Neural progenitor cell (in vitro differentiated cells): Measurements from ENCODE around the gene ANO2. TPM values are rescaled to one million over a fixed set of nuclear protein-coding genes. Genes with fewer than 3 reads are reported as not detected.

Experiments used
- DNase-seq: peaks from one replicate; pipeline ENCODE4 v3.0.0-alpha.2; 2016; ENCODE audit warnings: low spot score
- H2AFZ ChIP-seq: fragments of 200-600 bp; sonication (generic); replicated peaks from 2 replicates; pipeline ENCODE4 v1.6.1; 2016; ENCODE audit warnings: antibody characterized with exemption
- H3F3A ChIP-seq: fragments of 200-600 bp; sonication (generic); 2 replicates; pipeline ENCODE4 v1.6.1; 2016; ENCODE audit warnings: antibody characterized with exemption, low read depth
- H3K27ac ChIP-seq: fragments of 200-600 bp; sonication (generic); 2 replicates; pipeline ENCODE4 v1.5.1; 2016; ENCODE audit warnings: mild to moderate bottlenecking
- H3K27me3 ChIP-seq: fragments of 200-600 bp; sonication (generic); 2 replicates; pipeline ENCODE4 v1.6.1; 2016; ENCODE audit warnings: mild to moderate bottlenecking, moderate library complexity
- H3K36me3 ChIP-seq: fragments of 200-600 bp; sonication (generic); 2 replicates; pipeline ENCODE4 v1.5.1; 2016
- H3K4me1 ChIP-seq: fragments of 200-600 bp; sonication (generic); 2 replicates; pipeline ENCODE4 v1.6.1; 2016; ENCODE audit warnings: mixed run types
- H3K4me2 ChIP-seq: fragments of 200-600 bp; sonication (generic); 2 replicates; pipeline ENCODE4 v1.6.1; 2016
- H3K4me3 ChIP-seq: fragments of 200-600 bp; sonication (generic); 2 replicates; pipeline ENCODE4 v1.5.1; 2016
- H3K79me2 ChIP-seq: fragments of 200-600 bp; sonication (generic); 2 replicates; pipeline ENCODE4 v1.6.1; 2016; ENCODE audit warnings: low read depth
- H3K9ac ChIP-seq: fragments of 200-600 bp; sonication (generic); 2 replicates; pipeline ENCODE4 v1.6.1; 2016
- H3K9me3 ChIP-seq: fragments of 200-600 bp; sonication (generic); 2 replicates; pipeline ENCODE4 v1.5.1; 2016; ENCODE audit warnings: low read depth
- H4K20me1 ChIP-seq: fragments of 200-600 bp; sonication (generic); 2 replicates; pipeline ENCODE4 v1.6.1; 2016; ENCODE audit warnings: low read depth
- H3K27ac Mint-ChIP-seq: 3 replicates; pipeline ENCODE4 v1.8.0; 2021; ENCODE audit warnings: mixed read lengths
- H3K27me3 Mint-ChIP-seq: 2 replicates; pipeline ENCODE4 v1.8.0; 2022; ENCODE audit warnings: low read depth, mild to moderate bottlenecking, inconsistent platforms, moderate library complexity, mixed read lengths; ENCODE audit not compliant: insufficient read depth
- H3K36me3 Mint-ChIP-seq: 3 replicates; pipeline ENCODE4 v1.8.0; 2021; ENCODE audit warnings: mixed read lengths
- H3K4me1 Mint-ChIP-seq: 3 replicates; pipeline ENCODE4 v1.8.0; 2021; ENCODE audit warnings: mixed read lengths
- H3K4me3 Mint-ChIP-seq: 3 replicates; pipeline ENCODE4 v1.8.0; 2021; ENCODE audit warnings: mild to moderate bottlenecking, moderate library complexity, mixed read lengths
- H3K9me3 Mint-ChIP-seq: 3 replicates; pipeline ENCODE4 v1.8.0; 2020; ENCODE audit warnings: mixed read lengths
- EZH2 ChIP-seq: fragments of 200-600 bp; sonication (generic); IDR thresholded peaks from 2 replicates; pipeline ENCODE4 v1.6.1; 2017; ENCODE audit warnings: antibody characterized with exemption, mild to moderate bottlenecking, moderate library complexity
- EZH2phosphoT487 ChIP-seq: fragments of 200-600 bp; sonication (generic); IDR thresholded peaks from 2 replicates; pipeline ENCODE4 v1.6.1; 2017; ENCODE audit warnings: antibody characterized with exemption
- total RNA-seq: library from RNA; depleted of rRNA; stranded (reverse); fragments of >200 nt; gene quantifications from 2 replicates; pipeline ENCODE4 v1.2.3, GENCODE V29; 2015; ENCODE audit warnings: low replicate concordance
- TF ChIP-seq, protein P1 (sequence below): fragments of 200-600 bp; sonication (generic); IDR thresholded peaks from 2 replicates; pipeline ENCODE4 v1.5.1; 2017; ENCODE audit warnings: antibody characterized with exemption, mild to moderate bottlenecking

The ANO2 gene
- total RNA-seq, 1 donor from 2014 or later: 4.8 TPM

- no peaks in the 10 kb centered on the region for H3K27me3 Mint-ChIP-seq
- H3K36me3 ChIP-seq: no peaks in the 10 kb centered on the region
- peaks cover 34% of the 10 kb centered on the region for H3K4me1 Mint-ChIP-seq
- H3K9ac ChIP-seq: no peak overlapping the region
- H3K36me3 Mint-ChIP-seq: no peaks in the 10 kb centered on the region
- peak overlapping the region; percentile 73 for H3K4me2 ChIP-seq
- H3F3A ChIP-seq: peaks cover 14% of the 10 kb centered on the region
- H3K4me3 ChIP-seq: peak overlapping the region; percentile 25
- TF ChIP-seq, protein P1, sequence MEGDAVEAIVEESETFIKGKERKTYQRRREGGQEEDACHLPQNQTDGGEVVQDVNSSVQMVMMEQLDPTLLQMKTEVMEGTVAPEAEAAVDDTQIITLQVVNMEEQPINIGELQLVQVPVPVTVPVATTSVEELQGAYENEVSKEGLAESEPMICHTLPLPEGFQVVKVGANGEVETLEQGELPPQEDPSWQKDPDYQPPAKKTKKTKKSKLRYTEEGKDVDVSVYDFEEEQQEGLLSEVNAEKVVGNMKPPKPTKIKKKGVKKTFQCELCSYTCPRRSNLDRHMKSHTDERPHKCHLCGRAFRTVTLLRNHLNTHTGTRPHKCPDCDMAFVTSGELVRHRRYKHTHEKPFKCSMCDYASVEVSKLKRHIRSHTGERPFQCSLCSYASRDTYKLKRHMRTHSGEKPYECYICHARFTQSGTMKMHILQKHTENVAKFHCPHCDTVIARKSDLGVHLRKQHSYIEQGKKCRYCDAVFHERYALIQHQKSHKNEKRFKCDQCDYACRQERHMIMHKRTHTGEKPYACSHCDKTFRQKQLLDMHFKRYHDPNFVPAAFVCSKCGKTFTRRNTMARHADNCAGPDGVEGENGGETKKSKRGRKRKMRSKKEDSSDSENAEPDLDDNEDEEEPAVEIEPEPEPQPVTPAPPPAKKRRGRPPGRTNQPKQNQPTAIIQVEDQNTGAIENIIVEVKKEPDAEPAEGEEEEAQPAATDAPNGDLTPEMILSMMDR: no peak
- TF ChIP-seq EZH2phosphoT487: no peak
- TF ChIP-seq EZH2: no peak
- H3K27me3 ChIP-seq: no peaks in the 10 kb centered on the region
- H3K4me3 Mint-ChIP-seq: no peak overlapping the region
- no peak overlapping the region for H3K27ac ChIP-seq
- H3K4me1 ChIP-seq: peaks cover 44% of the 10 kb centered on the region
- peaks cover 7% of the 10 kb centered on the region for H3K9me3 Mint-ChIP-seq
- no peak overlapping the region for H2AFZ ChIP-seq
- DNase-seq: peak; percentile 85
- H3K9me3 ChIP-seq: no peaks in the 10 kb centered on the region
- no peaks in the 10 kb centered on the region for H4K20me1 ChIP-seq
- peak overlapping the region; percentile 44 for H3K27ac Mint-ChIP-seq
- no peaks in the 10 kb centered on the region for H3K79me2 ChIP-seq
Observed at GRCh38 chr12:5587711-5588121, 357.3 kb downstream of the ANO2 start.

DNA sequence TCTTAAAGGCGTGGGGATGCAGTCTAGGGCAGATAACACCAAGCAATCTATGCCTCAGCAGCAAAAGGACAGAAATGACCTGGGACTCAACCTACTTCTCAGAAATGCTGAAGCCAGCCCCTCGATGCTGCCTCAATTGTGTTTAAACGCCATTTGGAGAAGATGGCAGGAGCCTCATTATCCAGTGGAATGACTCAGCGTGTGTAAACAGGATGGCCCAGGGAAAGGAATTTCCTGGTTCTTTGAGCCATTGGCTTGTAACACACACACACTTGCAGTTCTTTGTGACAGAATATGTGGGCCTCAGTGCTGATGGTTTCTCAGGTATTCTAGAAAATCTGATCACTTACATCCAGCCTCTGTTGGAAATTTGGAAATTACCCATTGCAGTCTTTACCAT is 358.9 kb downstream of the ANO2 start:
- H3K4me3 ChIP-seq: no peak overlapping the region
- H3K9ac ChIP-seq: no peak overlapping the region
- no peaks in the 10 kb centered on the region for H3K36me3 ChIP-seq
- peaks cover 7% of the 10 kb centered on the region for H3K9me3 Mint-ChIP-seq
- H3K4me2 ChIP-seq: peak overlapping the region; percentile 14
- H3K36me3 Mint-ChIP-seq: no peaks in the 10 kb centered on the region
- no peaks in the 10 kb centered on the region for H3K27me3 Mint-ChIP-seq
- H3F3A ChIP-seq: peaks cover 14% of the 10 kb centered on the region
- H4K20me1 ChIP-seq: no peaks in the 10 kb centered on the region
- no peaks in the 10 kb centered on the region for H3K79me2 ChIP-seq
- no peak overlapping the region for H3K27ac Mint-ChIP-seq
- no peaks in the 10 kb centered on the region for H3K27me3 ChIP-seq
- H2AFZ ChIP-seq: no peak overlapping the region
- no peak overlapping the region for H3K27ac ChIP-seq
- no peak for TF ChIP-seq EZH2phosphoT487
- no peak for TF ChIP-seq EZH2
- TF ChIP-seq, protein P1: no peak
- no peak overlapping the region for H3K4me3 Mint-ChIP-seq
- H3K4me1 Mint-ChIP-seq: peaks cover 30% of the 10 kb centered on the region
- no peaks in the 10 kb centered on the region for H3K9me3 ChIP-seq
- peak; percentile 23 for DNase-seq
- H3K4me1 ChIP-seq: peaks cover 55% of the 10 kb centered on the region

DNA sequence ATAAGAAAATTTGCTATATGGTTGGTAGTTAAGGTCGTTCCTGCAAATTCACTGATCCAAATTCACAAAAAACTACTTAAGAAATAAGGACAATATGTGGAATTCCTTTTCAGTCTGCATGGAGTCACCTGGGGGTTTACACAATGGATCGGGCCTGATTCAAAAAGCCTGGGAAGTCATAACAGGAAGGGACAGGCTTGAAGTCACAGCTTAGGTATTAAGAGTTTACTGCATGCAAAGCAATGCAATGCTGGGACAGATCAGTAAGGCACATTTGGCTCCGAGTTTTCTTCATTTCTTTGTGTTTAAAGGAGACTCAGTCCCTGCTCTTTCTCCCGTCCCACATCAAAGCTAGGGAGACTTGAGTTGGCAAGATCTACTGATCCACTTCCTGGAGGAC is 359.9 kb downstream of the ANO2 start:
- H3K9me3 ChIP-seq: no peaks in the 10 kb centered on the region
- Mint-ChIP-seq H3K4me3 (no peak overlapping the region), H3K4me1 (peaks cover 29% of the 10 kb centered on the region), H3K27me3 (no peaks in the 10 kb centered on the region), H3K36me3 (no peaks in the 10 kb centered on the region), H3K27ac (no peak overlapping the region), H3K9me3 (peaks cover 4% of the 10 kb centered on the region)
- no peak overlapping the region for H3K27ac ChIP-seq
- peaks cover 56% of the 10 kb centered on the region for H3K4me1 ChIP-seq
- no peaks in the 10 kb centered on the region for H3K36me3 ChIP-seq
- H2AFZ ChIP-seq: no peak overlapping the region
- no peaks in the 10 kb centered on the region for H3K79me2 ChIP-seq
- no peak overlapping the region for H3K9ac ChIP-seq
- no peaks in the 10 kb centered on the region for H4K20me1 ChIP-seq
- H3F3A ChIP-seq: peaks cover 14% of the 10 kb centered on the region
- H3K4me3 ChIP-seq: no peak overlapping the region
- no peak overlapping the region for H3K4me2 ChIP-seq
- no peak for DNase-seq
- no peak for TF ChIP-seq EZH2phosphoT487
- TF ChIP-seq, protein P1: no peak
- TF ChIP-seq EZH2: no peak
- H3K27me3 ChIP-seq: no peaks in the 10 kb centered on the region
